ENCODE data around the gene DPCD.
A peak's percentile ranks its signal among the peaks of the same experiment; 100 is the strongest.

The DPCD gene

DNA sequence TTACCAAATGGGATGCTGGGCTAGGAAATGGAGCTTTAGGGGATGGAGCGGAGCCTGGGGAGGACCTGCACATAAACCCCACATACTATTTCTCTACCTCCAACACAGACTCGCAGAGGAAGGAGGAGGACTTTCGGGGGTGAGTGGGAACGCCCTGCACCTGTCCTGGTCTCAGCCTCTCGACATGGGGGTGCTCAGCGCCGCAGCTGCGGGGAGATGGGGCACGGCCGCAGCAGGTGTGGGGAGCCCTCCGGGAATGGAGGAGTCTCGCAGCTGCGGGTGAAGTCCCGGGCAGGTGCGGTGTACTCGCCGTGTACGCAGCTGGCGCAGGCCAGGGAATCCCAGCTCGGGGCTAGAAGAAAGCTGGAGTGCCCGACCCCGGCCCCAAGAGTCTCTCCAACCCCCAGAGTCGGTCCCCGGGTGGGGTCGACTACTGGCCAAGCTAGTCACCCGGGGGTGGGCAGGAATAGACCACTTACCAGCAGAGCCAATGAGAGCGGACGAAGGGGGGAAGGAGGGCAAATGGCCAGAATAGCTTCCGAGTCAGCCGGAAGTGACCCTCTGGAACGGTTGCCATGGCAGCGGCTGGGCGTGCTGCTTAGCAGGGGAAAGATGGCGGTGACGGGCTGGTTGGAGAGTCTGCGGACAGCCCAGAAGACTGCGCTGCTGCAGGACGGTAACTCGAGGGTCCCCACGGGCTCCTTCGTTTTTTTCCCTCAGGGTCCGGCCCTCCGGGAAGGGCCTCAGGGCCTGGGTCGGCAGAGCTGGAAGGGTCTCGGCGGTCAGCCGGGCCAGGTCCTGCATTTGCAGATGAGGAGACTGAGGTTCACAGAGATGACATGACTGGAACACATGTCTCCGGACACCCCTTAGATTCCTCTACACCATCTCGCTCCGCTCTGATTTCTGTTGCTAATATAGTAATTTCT, at the start of gene DPCD, which contains the start of gene POLL:
Gene DPCD (plus strand): TSS at position 597 of the 929 bp plus-strand sequence. CDS start 16 bp downstream, at position 613.
Gene POLL (minus strand): TSS at position 533 of the 929 bp plus-strand sequence. CDS start 897 bp downstream, outside the sequence.
- peak within 1 kb of the TSS in 20 of 21 experiments; percentile 34 to 88 (median 80) for H3K27ac ChIP-seq
- H3K4me3 ChIP-seq, result peak within 1 kb of the TSS; percentile 74 to 99 (median 89)

DNA sequence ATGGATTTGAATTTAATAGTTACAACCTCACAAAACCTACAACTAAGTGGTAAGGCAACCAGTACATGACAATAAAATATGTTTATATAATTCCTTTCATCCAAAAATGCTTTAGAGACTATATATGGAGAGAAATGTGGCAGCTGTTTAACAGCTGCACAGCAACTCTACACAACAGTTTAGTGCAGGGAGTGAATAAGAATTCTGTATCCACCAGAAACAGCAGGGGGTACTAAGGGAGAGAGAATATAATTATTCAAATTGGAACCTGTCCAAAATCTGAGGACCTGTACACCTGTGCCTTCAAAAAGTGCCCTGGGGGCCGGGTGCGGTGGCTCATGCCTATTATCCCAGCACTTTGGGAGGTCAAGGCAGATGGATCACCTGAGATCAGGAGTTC, 49.7 kb upstream of the DPCD start:
- Histone ChIP-seq H3K4me3 (no peak overlapping the region), H3K27ac (no peak overlapping the region)

DNA sequence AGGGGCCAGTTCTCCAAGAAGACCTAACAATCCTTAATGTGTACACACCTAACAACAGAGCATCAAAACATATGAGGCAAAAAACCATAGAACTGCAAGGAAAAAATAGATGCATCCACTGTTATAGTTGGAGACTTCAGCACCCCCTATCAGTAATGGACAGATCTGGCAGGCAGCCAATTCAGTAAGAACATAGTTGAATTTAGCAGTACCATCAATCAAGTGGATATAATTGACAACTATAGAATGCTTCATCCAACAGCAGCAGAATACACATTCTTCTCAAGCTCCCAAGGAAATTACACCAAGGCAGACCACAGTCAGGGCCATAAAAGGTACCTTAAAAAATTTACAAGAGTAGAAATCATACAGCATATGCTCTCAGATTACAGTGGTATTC, 42.2 kb upstream of the DPCD start:
- no peak overlapping the region for H3K4me3 ChIP-seq
- H3K27ac ChIP-seq, result no peak overlapping the region

DNA sequence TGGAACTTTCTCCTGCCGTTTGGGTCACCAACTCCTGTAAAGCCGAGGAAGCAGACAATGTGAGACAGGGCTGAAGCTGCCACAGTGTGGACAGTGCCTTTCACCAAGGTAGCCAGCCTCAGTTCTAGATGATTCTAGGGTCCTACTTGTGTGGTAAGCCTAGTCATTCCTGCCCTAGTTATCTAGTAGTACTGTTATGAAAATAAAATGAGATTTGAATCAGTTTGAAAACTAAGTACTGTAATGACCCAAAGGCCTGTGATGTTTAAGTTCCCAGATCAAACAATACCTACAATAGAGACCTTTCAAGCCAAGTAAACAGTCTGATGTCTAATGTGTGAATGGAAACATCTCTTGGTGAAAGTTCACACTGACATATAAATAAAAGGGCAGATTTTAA, 37.2 kb upstream of the DPCD start:
- Histone ChIP-seq H3K4me3 (no peak overlapping the region), H3K27ac (no peak overlapping the region)

DNA sequence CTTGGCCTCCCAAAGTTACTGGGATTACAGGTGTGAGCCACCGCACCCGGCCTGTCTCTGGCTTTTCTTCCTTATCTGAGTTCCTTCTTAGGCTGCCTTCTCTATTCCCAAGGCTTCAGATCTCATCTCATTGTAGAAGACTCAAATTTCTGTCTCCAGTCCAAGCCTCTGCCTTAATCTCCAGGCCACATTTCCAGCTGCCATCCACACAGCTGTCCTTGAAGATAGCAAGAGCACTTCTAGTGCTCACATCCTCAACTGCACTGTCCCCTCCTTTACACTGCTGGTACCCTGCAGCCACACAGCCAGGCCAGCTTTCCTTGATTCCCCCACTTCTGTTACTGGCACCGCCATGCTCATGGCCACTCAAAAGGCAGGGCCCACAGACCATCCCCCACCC, 35.7 kb upstream of the DPCD start:
- H3K27ac ChIP-seq, result no peak overlapping the region
- H3K4me3 ChIP-seq, result no peak overlapping the region

DNA sequence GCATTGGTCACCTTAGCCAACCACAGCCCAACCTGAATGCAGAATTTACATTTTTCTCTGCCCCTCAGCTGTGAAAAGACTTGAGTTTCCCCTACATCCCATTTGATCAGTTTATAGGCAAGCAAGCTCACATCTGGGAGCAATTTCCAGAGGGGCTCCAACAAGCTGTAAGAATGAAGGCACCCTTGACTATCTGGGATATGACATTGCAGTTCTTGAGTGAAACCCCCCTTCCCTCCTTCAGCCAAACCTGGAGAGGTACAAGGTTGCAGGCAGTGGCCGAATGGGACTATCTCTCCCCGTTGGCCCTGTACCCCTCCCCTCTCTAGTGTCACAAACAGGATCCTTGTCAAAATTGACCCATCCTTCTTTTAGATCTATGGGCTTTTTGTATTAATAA, 30.6 kb upstream of the DPCD start:
- Histone ChIP-seq H3K4me3 (no peak overlapping the region), H3K27ac (no peak overlapping the region)

DNA sequence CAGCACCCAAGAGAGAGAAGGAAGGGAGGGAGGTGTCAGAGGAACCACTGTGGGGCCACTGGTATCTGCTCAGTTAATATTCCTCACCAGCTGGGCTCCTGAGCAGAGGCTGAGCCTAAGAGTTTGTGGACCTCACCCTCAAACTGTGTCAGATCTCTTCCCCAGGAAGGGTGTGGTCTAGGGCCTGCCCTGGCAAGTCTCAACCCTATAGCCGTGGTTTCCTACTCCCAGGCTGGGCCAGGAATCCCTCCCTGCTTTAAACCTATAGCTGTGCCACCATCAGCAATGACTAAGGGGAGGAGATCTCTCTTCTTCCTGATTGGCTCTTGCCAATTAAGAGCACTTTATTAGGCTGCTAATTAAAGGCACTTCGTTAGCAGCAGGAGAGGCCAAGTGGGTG, 29.9 kb upstream of the DPCD start:
- no peak overlapping the region for H3K4me3 ChIP-seq
- H3K27ac ChIP-seq, result peak overlapping the region in 2 of 21 experiments; percentile 14 to 20

DNA sequence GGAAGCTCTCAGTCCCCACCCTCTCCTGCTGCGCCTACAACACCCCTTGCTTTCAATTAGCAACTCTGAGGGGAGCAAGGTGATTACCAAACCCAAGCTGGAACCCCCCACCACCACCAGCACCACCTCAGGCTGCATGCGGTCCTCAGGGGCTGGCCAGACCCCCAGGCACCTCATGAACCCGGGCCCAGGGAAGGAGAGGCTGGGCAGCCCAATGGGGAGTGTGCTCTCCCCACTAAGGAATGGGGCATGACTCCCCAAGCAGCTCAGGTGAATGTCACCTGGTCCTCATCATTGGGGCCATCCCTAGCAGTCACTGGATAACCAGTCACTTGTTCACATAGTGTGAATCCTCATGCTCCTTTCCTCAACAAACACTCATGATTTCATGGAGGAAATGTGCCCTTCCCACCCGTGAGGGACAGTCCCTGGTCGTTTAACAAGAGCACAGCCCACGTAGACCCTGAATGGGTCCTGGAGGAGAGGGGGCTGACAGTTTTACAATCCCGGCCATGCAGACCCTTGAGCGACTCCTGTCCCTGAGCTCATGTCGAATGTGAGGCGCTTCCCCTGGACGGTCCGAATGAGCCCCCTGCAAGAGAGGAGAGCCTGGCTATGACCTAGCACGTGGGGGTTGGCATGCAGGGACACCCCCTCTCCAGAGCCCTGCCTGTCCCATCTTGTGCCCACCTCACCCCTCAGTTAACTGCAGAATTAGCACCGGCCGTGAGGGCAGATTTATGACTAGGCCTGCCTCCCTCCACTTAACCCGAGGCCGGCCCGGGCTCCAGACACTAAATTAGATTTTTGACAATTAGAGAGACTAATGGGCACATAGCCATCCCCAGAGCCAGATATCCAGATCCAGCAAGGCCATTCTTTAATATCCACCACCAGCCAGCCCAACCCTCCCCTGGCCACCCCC, 29.2 kb upstream of the DPCD start:
- H3K27ac ChIP-seq, result peak overlapping the region in 2 of 21 experiments; percentile 14 to 20
- H3K4me3 ChIP-seq, result no peak overlapping the region

DNA sequence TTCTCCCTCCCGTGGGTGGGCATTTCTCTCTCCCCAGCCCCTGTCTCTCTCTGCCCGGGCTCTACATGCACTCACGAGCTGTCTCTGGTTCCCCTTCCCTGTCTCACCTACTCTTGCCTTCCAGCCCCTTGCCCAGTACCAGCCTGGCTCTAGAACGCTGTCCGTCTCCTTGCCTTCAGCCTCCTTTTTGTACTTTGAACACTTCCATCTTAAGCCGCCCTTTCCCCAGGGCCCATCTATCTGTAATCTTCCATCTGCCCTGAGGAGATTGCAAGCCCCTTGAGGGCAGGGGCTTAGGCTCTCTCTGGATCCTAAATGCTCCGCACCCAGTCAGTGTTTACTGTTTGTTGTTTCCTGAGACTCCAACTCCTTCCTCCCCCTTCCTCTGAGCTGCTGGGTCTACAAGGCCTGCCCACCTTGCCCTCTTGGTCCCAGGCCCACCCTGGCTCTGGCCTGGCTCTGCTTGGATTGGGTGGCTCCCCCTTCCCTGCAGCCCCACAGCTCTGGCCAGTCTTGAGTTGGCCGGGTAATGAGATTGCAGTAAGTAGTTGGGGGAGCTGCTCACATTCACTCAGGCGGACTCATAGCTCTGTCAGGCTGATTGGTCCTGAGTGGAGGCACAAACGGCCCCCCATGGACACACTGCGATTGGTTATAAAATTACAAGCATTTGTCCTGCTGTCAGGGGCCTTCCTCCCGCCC, 28.4 kb upstream of the DPCD start:
- Histone ChIP-seq H3K27ac (no peak overlapping the region), H3K4me3 (no peak overlapping the region)

DNA sequence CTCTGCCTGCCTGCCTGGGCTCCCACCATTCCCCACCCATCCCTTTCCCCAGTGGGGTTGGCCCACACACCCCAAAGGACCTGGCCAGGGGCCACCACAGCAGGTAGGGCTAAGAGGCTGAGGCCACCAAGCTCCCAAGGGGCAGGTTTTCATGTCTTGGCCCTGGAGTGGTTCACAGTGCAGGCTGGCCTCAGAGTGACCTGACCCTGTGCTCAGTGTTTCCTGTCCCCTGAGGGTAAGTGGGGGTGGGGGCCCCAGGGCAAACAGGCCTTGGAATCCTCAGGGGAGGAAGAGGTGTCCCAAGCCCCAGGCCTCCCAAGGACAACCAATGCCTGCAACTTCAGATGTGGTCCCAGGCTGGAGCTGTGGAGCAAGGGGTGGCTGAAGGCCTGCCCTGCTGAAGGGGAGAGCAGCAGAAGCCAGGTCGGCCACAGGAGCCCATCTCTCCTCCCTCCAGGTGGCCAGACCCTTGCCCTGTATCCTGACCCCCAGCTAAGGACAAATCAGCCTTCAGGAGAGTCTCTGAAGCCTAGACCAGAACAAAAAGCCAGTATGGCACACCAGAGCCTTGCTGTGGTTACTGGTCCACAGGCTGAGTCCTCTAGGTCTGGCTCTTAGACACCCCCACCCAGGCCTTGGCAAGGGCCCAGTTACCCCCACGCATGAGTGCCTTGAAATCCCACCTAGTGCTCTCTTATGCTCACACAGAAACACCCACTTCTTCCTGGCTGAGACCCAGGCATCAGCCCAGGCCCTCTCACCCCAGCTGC, 27.6 kb upstream of the DPCD start:
- Histone ChIP-seq H3K27ac (no peak overlapping the region), H3K4me3 (no peak overlapping the region)

DNA sequence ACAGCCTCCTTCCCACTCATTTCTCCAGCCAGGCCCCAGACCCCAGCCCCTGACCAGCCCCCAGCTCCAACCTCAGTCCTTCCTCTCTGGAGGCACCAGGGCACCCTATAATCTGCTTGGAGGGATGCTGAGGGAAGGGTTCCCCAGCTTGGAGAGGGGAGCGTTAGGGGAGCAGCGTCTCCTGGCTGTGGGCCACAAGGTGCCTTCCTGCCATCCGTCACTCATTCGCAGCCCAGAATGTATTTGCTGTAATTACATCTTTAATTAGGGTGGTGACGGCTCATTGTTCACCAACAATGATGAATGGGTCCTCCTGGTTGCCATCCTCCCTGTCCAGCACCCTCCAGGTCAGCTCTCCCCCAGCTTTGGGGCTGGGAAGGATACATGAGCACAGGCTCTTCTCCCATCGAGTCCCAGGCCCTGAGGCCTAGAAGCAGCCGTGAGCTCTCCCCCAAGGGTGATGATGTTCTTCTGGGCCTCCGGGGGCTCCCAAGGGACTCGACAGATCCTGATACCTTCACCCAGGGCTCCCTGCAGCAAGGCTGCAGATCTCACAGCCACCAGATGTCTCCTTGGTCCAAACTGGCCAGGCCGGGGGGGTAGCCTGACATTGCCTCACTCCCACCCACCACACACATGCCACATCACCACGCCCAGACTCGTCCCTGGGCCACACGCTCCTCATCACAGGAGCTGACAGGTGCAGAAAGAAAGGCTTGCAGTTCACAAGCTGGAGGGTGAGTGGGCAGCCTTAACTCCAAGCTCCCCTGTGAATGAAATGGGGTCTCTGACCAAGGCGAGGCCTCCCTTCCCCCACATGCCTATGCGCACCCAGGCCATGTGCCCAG, 26.8 kb upstream of the DPCD start:
- Histone ChIP-seq H3K27ac (no peak overlapping the region), H3K4me3 (no peak overlapping the region)

DNA sequence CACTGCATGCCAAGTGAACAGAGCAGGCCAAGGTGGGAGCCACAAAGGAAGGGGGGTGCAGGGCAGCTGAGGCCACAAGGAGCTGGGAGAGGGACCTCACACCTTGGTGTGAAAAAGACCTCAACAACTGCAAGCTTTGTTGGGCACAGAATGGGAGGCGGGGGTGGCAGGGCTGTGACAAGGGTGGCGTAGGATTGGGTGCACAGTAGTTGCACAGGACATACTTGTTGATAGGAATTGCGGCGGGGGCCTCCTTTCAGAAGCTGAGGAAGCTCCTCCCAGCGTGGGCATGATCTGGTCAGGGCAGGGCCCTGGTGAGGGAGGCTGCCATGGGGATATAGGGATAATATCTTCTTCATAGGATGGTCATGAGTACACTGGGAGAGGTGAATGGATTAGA, 25.9 kb upstream of the DPCD start:
- Histone ChIP-seq H3K4me3 (no peak overlapping the region), H3K27ac (no peak overlapping the region)

DNA sequence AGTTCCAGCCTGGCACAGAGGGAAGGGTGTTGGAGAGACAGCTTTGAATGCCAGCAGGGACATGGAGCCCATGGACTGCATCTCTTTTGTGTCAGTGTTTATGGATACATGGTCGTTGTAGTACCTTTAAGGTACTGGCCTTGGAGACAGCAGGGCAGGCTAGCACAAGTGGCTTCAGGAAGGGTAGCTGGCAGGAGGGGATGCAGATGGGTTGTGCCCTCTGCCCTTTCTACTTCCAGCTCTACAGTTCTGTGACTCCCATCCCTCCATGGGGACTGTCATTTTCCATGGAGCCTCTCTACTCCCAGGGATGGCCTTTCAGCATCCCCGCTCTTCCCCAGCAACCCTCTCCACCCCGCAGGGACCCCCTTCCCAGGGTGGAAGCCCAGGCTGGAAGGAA, 25.1 kb upstream of the DPCD start:
- no peak overlapping the region for H3K27ac ChIP-seq
- no peak overlapping the region for H3K4me3 ChIP-seq

DNA sequence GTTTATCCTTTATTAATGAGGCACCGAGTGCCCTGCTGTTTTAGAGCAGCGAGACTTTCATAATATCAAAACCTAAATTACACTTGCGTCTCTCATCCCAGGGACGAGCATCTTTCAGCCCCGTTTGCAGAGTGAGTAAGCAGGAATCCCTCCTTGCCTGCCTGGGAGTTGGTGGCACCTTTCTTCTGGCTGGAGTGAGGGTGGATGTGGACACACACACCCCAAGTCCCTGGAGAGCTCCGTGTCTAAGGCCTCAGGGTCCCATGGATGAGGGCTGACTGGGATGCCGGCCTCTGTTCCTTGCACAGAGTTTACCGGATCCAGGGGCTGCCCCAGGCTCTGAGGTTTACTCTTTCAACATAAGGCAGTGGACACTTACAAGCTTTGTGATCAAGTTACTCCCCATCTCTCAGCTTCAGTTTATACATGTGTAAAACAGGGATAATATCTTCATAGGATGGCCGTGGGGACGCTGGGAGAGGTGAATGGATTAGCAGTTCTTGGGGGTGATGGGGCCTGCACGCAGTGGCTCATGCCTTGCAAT, 24.6 kb upstream of the DPCD start:
- Histone ChIP-seq H3K4me3 (no peak overlapping the region), H3K27ac (no peak overlapping the region)

DNA sequence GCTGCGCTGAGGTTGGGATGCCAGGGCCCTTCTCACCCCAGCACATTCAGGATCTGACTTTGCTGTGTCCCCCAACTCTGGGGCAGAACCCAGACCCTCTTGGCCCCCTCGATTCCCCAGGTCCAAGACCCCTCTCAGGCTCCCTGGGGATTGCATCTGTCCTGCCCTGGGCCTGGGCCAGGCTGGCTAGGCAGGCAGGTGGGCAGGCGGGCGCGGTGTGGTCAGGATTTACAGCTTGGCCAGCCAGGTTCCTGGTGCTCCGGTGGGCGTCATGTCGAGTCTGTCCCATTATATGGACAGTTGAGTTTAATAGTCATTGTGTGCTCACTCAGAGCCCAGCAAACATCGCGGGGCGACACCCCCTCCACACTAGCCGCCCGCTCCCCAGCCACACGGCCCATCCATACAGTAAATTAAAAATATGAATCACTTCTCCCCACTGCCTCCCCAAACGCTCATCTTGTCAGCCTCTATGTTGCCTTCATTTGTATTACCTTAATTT, 23.6 kb upstream of the DPCD start:
- H3K4me3 ChIP-seq, result no peak overlapping the region
- H3K27ac ChIP-seq, result no peak overlapping the region

DNA sequence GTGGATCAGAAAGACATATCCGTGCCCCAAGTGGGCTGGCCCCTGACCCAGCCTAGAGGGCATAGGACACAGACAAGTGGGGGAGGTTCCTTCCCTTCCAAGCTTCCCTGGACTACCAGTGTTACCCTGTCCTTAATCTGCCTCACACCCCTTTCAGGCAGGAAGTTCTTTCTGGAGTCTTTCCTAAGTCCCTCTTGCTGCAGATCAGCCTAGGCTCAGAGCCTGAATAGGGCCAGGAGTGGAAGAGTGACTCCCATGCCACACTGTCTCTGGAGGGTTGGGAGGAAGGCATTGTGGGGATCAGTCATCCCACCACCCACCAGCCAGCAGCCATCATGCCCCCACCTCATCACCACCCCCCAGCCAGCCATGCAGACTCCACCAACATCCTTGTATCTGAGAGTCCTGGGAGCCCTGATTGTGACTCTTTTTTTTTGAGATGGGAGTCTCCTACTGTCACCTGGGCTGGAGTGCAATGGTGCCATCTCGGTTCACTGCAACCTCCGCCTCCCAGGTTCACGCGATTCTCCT, 22.7 kb upstream of the DPCD start:
- Histone ChIP-seq H3K4me3 (no peak overlapping the region), H3K27ac (no peak overlapping the region)

DNA sequence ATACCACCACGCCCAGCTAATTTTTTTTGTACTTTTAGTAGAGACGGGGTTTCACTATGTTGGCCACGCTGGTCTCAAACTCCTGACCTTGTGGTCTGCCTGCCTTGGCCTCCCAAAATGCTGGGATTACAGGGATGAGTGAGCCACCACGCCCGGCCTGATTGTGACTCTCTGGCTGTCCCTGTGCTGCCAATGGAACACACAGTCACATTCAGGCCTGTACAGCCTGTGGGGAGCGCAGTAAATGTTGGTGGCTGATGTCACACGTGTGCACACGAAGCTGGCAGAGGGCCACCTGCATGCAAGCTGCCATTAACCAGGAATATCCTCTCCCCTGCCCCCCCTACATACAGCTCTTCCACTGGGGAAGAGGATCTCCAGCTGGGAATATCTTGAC, 22.2 kb upstream of the DPCD start:
- Histone ChIP-seq H3K27ac (no peak overlapping the region), H3K4me3 (no peak overlapping the region)
